MM.1S (cell line): Measurements from ENCODE around the gene ERICH6B.

ENCODE experiments used
- EZH2 ChIP-seq: fragments of 300-600 bp; sonication (generic); optimal IDR thresholded peaks from 2 replicates; pipeline ENCODE3; 2017; ENCODE audit warnings: low read depth, mild to moderate bottlenecking, antibody characterized with exemption, low read length, mixed read lengths
- EZH2phosphoT487 ChIP-seq: fragments of 300-600 bp; sonication (generic); IDR thresholded peaks from 2 replicates; pipeline ENCODE4 v1.6.1; 2018; ENCODE audit warnings: antibody characterized with exemption, low read length
- TF ChIP-seq, protein P1 (sequence below): fragments of 300-600 bp; sonication (generic); IDR thresholded peaks from 2 replicates; pipeline ENCODE4 v1.5.1; 2016; ENCODE audit warnings: antibody characterized with exemption, low read length, mixed read lengths

DNA sequence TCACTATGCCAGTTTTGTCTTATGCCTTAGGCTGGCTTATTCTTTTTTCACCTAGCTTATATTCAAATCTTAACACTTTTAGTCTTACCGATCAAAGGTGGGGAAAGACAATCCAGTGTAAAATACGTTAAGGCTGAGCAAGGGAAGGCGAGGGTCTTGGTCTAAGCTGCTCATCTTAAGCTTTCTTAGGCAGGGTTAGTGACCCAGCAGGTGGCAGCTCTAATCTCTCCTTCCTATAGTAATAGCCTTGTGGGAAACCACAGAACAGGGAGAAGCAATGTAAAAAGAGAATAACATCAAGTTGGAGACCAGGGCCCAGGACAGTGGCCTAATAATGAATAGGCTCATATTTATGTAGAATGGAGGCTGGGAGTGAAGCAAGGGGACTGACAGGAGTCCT, 104.9 kb downstream of the ERICH6B start:
- TF ChIP-seq, protein P1, sequence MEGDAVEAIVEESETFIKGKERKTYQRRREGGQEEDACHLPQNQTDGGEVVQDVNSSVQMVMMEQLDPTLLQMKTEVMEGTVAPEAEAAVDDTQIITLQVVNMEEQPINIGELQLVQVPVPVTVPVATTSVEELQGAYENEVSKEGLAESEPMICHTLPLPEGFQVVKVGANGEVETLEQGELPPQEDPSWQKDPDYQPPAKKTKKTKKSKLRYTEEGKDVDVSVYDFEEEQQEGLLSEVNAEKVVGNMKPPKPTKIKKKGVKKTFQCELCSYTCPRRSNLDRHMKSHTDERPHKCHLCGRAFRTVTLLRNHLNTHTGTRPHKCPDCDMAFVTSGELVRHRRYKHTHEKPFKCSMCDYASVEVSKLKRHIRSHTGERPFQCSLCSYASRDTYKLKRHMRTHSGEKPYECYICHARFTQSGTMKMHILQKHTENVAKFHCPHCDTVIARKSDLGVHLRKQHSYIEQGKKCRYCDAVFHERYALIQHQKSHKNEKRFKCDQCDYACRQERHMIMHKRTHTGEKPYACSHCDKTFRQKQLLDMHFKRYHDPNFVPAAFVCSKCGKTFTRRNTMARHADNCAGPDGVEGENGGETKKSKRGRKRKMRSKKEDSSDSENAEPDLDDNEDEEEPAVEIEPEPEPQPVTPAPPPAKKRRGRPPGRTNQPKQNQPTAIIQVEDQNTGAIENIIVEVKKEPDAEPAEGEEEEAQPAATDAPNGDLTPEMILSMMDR, result no peak
- TF ChIP-seq EZH2 (no peak), EZH2phosphoT487 (no peak)
